ENCODE data around the gene SYF2. TPM values are rescaled to one million over a fixed set of nuclear protein-coding genes. Genes with fewer than 3 reads are reported as not detected.

Gene SYF2
- total RNA-seq, 1 experiment from 2014 or later = 58.2 TPM

GRCh38 chr1:25184001-25184762 lies 48.1 kb downstream of the SYF2 start:
- no peak for DNase-seq (ENCODE audit: low read depth)

- no peak for DNase-seq (ENCODE audit: low read depth)
Observed at GRCh38 chr1:25183126-25183980, 48.9 kb downstream of the SYF2 start.

GRCh38 chr1:25182629-25183028 lies 49.7 kb downstream of the SYF2 start:
- peak; percentile 70 for DNase-seq (ENCODE audit: low read depth)

GRCh38 chr1:25180996-25181395 lies 51.3 kb downstream of the SYF2 start:
- DNase-seq (ENCODE audit: low read depth) = no peak

GRCh38 chr1:25178917-25179561 lies 53.3 kb downstream of the SYF2 start:
- DNase-seq (ENCODE audit: low read depth) = no peak

GRCh38 chr1:25174730-25175612 lies 57.3 kb downstream of the SYF2 start:
- no peak for DNase-seq (ENCODE audit: low read depth)

- no peak for DNase-seq (ENCODE audit: low read depth)
Observed at GRCh38 chr1:25174363-25174729, 58.0 kb downstream of the SYF2 start.

- no peak for DNase-seq (ENCODE audit: low read depth)
Observed at GRCh38 chr1:25173809-25174340, 58.4 kb downstream of the SYF2 start.

Other genes starting within 250 kb of the SYF2 start
- 39.2 and 50.6 TPM in 2 replicates for gene RSRP1, start 15.0 kb upstream of the SYF2 start, total RNA-seq (2014; rRNA removed; shearing (Covaris generic))
- not detected in 2 replicates for gene RHD, start 40.0 kb upstream of the SYF2 start, total RNA-seq (2014; rRNA removed; shearing (Covaris generic))
- 102 and 104 TPM in 2 replicates for gene TMEM50A, start 105.8 kb upstream of the SYF2 start, total RNA-seq (2014; rRNA removed; shearing (Covaris generic))
- 0.23 and 0.65 TPM in 2 replicates for gene RHCE, start 188.3 kb upstream of the SYF2 start, total RNA-seq (2014; rRNA removed; shearing (Covaris generic))
- gene MACO1, start 198.4 kb upstream of the SYF2 start, total RNA-seq (2014; rRNA removed; shearing (Covaris generic)) = 12.7 and 15.9 TPM in 2 replicates